RWPE1 (cell line): ENCODE measurements around the gene ENO1.

Source experiments
- CTCF ChIA-PET: fragments of 350-600 bp; sonication (Branson Sonifier 250); formaldehyde crosslinking; extraction: SDS; loops from one replicate; lab custom pipeline; 2021; lab: Yijun Ruan, JAX
- POLR2A ChIA-PET: fragments of 400-600 bp; formaldehyde crosslinking; extraction: SDS; loops from one replicate; lab custom pipeline; 2020; ENCODE audit warnings: antibody characterized with exemption; ENCODE audit not compliant: low non-redundant PET; lab: Yijun Ruan, JAX
- DNase-seq: peaks from one replicate; pipeline ENCODE4 v3.0.0; 2012; ENCODE audit warnings: low spot score
- H3K27ac ChIP-seq: fragments of 450-650 bp; 2 replicates; pipeline ENCODE4 v1.5.1; 2017
- CTCF ChIP-seq: fragments of 450-650 bp; conservative IDR thresholded peaks from 2 replicates; pipeline ENCODE4 v1.5.1; 2017; ENCODE audit warnings: low read depth, mild to moderate bottlenecking

ENO1 gene

GRCh38 chr1:8866792-8867415, 11.6 kb downstream of the ENO1 start:
- no peak for DNase-seq
- TF ChIP-seq CTCF = no peak
- peak overlapping the region; percentile 65 for H3K27ac ChIP-seq
- ChIA-PET CTCF (interaction anchor here (0.7 to 0.8 kb wide), 2 partner anchors 10 to 18 kb away, joined by 3 read pairs; no protein-coding TSS in a partner anchor), POLR2A (interaction anchor here (0.5 kb wide), 1 partner anchor 907 kb away, joined by 3 read pairs; no protein-coding TSS in a partner anchor)

- H3K27ac ChIP-seq = peak overlapping the region; percentile 65
- no peak for DNase-seq
- TF ChIP-seq CTCF = no peak
- CTCF ChIA-PET = interaction anchor here (0.8 kb wide), 1 partner anchor 17 kb away, joined by 3 read pairs; no protein-coding TSS in a partner anchor
- POLR2A ChIA-PET = no interaction called here
Measured at GRCh38 chr1:8866173-8866791, 12.2 kb downstream of the ENO1 start.

- no peak for TF ChIP-seq CTCF
- H3K27ac ChIP-seq = peak overlapping the region; percentile 65
- DNase-seq = no peak
- ChIA-PET CTCF (interaction anchor here (0.5 kb wide), 1 partner anchor 699 kb away, joined by 6 read pairs; no protein-coding TSS in a partner anchor), POLR2A (no interaction called here)
Measured at GRCh38 chr1:8864713-8865344, 13.7 kb downstream of the ENO1 start.

GRCh38 chr1:8863794-8864233, 14.7 kb downstream of the ENO1 start:
- no peak for TF ChIP-seq CTCF
- H3K27ac ChIP-seq = peak overlapping the region; percentile 64
- ChIA-PET POLR2A (no interaction called here), CTCF (interaction anchor here (0.7 kb wide), 1 partner anchor 317 kb away, joined by 3 read pairs; no protein-coding TSS in a partner anchor)
- no peak for DNase-seq

- ChIA-PET CTCF (interaction anchor here (0.7 to 1.2 kb wide), 2 partner anchors 9 to 29 kb away, joined by 4 to 6 read pairs; no protein-coding TSS in a partner anchor), POLR2A (no interaction called here)
- DNase-seq = no peak
- peak overlapping the region; percentile 64 for H3K27ac ChIP-seq
- TF ChIP-seq CTCF = no peak
Measured at GRCh38 chr1:8863138-8863537, 15.3 kb downstream of the ENO1 start.

GRCh38 chr1:8862528-8862927, 16.0 kb downstream of the ENO1 start:
- TF ChIP-seq CTCF = peak; percentile 66
- ChIA-PET POLR2A (interaction anchor here (0.5 kb wide), 1 partner anchor 8 kb away, joined by 3 read pairs; no protein-coding TSS in a partner anchor), CTCF (interaction anchor here (0.6 to 1.2 kb wide), 3 partner anchors 10 to 46 kb away, joined by 3 to 6 read pairs (median 4); no protein-coding TSS in a partner anchor)
- no peak for DNase-seq
- peak overlapping the region; percentile 64 for H3K27ac ChIP-seq
